ENCODE results near the gene GTF2E1. TPM values are rescaled to one million over a fixed set of nuclear protein-coding genes. Genes with fewer than 3 reads are reported as not detected.

Gene GTF2E1
- total RNA-seq, 1 donor from 2014 or later, result 4.4 TPM

GRCh38 chr3:120824613-120825012 lies 82.1 kb downstream of the GTF2E1 start:
- no peak for DNase-seq (ENCODE audit: low spot score in 2 of 2)
- H3K27me3 ChIP-seq, result no peaks in the 10 kb centered on the region
- intact Hi-C loops (cut with DNase I), result no loop called here
- no peak overlapping the region for H3K4me3 ChIP-seq
- no peaks in the 10 kb centered on the region for H3K9me3 ChIP-seq
- H3K27ac ChIP-seq, result no peak overlapping the region
- TF ChIP-seq, protein P1, sequence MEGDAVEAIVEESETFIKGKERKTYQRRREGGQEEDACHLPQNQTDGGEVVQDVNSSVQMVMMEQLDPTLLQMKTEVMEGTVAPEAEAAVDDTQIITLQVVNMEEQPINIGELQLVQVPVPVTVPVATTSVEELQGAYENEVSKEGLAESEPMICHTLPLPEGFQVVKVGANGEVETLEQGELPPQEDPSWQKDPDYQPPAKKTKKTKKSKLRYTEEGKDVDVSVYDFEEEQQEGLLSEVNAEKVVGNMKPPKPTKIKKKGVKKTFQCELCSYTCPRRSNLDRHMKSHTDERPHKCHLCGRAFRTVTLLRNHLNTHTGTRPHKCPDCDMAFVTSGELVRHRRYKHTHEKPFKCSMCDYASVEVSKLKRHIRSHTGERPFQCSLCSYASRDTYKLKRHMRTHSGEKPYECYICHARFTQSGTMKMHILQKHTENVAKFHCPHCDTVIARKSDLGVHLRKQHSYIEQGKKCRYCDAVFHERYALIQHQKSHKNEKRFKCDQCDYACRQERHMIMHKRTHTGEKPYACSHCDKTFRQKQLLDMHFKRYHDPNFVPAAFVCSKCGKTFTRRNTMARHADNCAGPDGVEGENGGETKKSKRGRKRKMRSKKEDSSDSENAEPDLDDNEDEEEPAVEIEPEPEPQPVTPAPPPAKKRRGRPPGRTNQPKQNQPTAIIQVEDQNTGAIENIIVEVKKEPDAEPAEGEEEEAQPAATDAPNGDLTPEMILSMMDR (IDR thresholded peaks at IDR 0.05), result no peak
- H3K4me1 ChIP-seq, result no peaks in the 10 kb centered on the region
- no peaks in the 10 kb centered on the region for H3K36me3 ChIP-seq

GRCh38 chr3:120828796-120829195 lies 86.3 kb downstream of the GTF2E1 start:
- no peak overlapping the region for H3K27ac ChIP-seq
- H3K36me3 ChIP-seq, result no peaks in the 10 kb centered on the region
- intact Hi-C loops (cut with DNase I), result no loop called here
- no peak for DNase-seq (ENCODE audit: low spot score in 2 of 2)
- no peaks in the 10 kb centered on the region for H3K9me3 ChIP-seq
- TF ChIP-seq, protein P1 (IDR thresholded peaks at IDR 0.05), result no peak
- H3K4me1 ChIP-seq, result no peaks in the 10 kb centered on the region
- H3K4me3 ChIP-seq, result no peak overlapping the region
- H3K27me3 ChIP-seq, result no peaks in the 10 kb centered on the region

- Histone ChIP-seq H3K27ac (no peak overlapping the region), H3K36me3 (no peaks in the 10 kb centered on the region), H3K27me3 (no peaks in the 10 kb centered on the region), H3K4me1 (no peaks in the 10 kb centered on the region), H3K4me3 (no peak overlapping the region), H3K9me3 (no peaks in the 10 kb centered on the region)
- DNase-seq (ENCODE audit: low spot score in 2 of 2), result no peak
- intact Hi-C loops (cut with DNase I), result no loop called here
- TF ChIP-seq, protein P1 (IDR thresholded peaks at IDR 0.05), result no peak
Observed at GRCh38 chr3:120831066-120831465, 88.5 kb downstream of the GTF2E1 start.

Other genes starting within 250 kb of the GTF2E1 start
- 37.0 TPM for gene NDUFB4, start 146.4 kb upstream of the GTF2E1 start, total RNA-seq
- 19.2 TPM for gene HGD, start 60.5 kb upstream of the GTF2E1 start, total RNA-seq
- gene RABL3, start 228 bp upstream of the GTF2E1 start, total RNA-seq, result 3.0 TPM
- not detected for gene STXBP5L, start 165.5 kb downstream of the GTF2E1 start, total RNA-seq